Ovary (tissue), 9 donors: ENCODE results near the gene MTCH1. TPM values are rescaled to one million over a fixed set of nuclear protein-coding genes. Genes with fewer than 3 reads are reported as not detected.

ENCODE experiments used
- DNase-seq, 5 donors: peaks; one replicate each; pipeline ENCODE4 v3.0.0-alpha.2; 2019 to 2020
- H3K27ac ChIP-seq, 2 donors: fragments of 200-600 bp; one replicate each; pipeline versions ENCODE4 v1.5.1 to v1.8.0; 2019 to 2022
- H3K27me3 ChIP-seq: fragments of 200-600 bp; one replicate; pipeline ENCODE4 v1.8.0; 2022
- H3K36me3 ChIP-seq: fragments of 200-600 bp; sonication (generic); one replicate; pipeline ENCODE4 v1.5.1; 2019
- H3K4me1 ChIP-seq: one replicate; pipeline ENCODE4 v1.8.1; 2013; ENCODE audit warnings: mild to moderate bottlenecking, moderate library complexity; ENCODE audit not compliant: insufficient read depth
- H3K4me3 ChIP-seq: fragments of 200-600 bp; sonication (generic); one replicate; pipeline ENCODE4 v1.5.1; 2017
- H3K9me3 ChIP-seq, 2 donors: fragments of 200-600 bp in 1 of 2; sonication (generic) in 1 of 2; one replicate each; pipeline versions ENCODE4 v1.5.1 to v1.8.1; 2013 to 2019; ENCODE audit warnings: mild to moderate bottlenecking in 1 of 2, moderate library complexity in 1 of 2
- EP300 ChIP-seq: sonication (generic); formaldehyde crosslinking; IDR thresholded peaks from one replicate; pipeline ENCODE4 v1.6.1; 2017; ENCODE audit warnings: antibody characterized with exemption
- POLR2A ChIP-seq: fragments of 450-650 bp; IDR thresholded peaks from one replicate; pipeline ENCODE4 v1.6.1; 2017; ENCODE audit warnings: antibody characterized with exemption, mild to moderate bottlenecking, moderate library complexity
- WGBS, 3 donors: extraction: QIAGEN DNeasy Blood & Tissue Kit in 1 of 3; methylation state at CpG; one replicate each; pipeline versions ENCODE4 v1.1.5 to v1.1.7; 2013 to 2017; 5-methylcytosine and 5-hydroxymethylcytosine counted together
- intact Hi-C, 4 donors: fragments of 100-400 bp; cut with DNase I; formaldehyde crosslinking; loops; one replicate each; pipeline versions ENCODE4 v1.11.0 to v1.15.1; 2022 to 2023
- polyA plus RNA-seq, 2 donors: library from polyadenylated mRNA; stranded (reverse); fragments of 200-250 nt in 1 of 2; fragments of 350-450 nt in 1 of 2; fragmentation: Illumina TruSeq in 1 of 2; extraction: RNeasy Lipid Tissue Mini Kit (QIAGEN cat#74804) in 1 of 2; gene quantifications; one replicate each; pipeline ENCODE4 v1.2.3, GENCODE V29; 2013 to 2014
- total RNA-seq, 7 donors: library from RNA; depleted of rRNA in 2 of 7; stranded (reverse); fragments of >200 nt in 2 of 7; fragmentation: NEBNext Ultra II Directional in 3 of 7; extraction: Animal tissue kit (Norgen Biotek cat#: 25700) in 3 of 7; gene quantifications; one replicate each; pipeline versions ENCODE4 v1.1.0 to v1.2.4, GENCODE V29; 2016 to 2023
- TF ChIP-seq, protein P1 (sequence below), 3 donors: fragments of 450-650 bp in 2 of 3; fragments of 200-600 bp in 1 of 3; IDR thresholded peaks; one replicate each; pipeline versions ENCODE4 v1.5.1 to v1.8.0; 2016 to 2022; ENCODE audit warnings: antibody characterized with exemption in 3 of 3, mild to moderate bottlenecking in 1 of 3
- donor health status: DM: no; HTN: no; CAD: no; lungs with moderate emphysema.
- donor health status: DM: no; HTN: no; CAD: no.
- donor health status: Bipolar disorder and iron deficiency.
- donor health status: DM: yes; HTN: yes; CAD: no.
- donor health status: DM: no; HTN: no; CAD: no.
- donor health status: DM: yes; HTN: yes; CAD: no.

The MTCH1 gene
- total and polyA plus RNA-seq, 9 donors = 114 to 223 (median 180) TPM

GRCh38 chr6:36957773-36958271 is 28.2 kb downstream of the MTCH1 start:
- no peak overlapping the region for H3K27ac ChIP-seq
- no peak overlapping the region for H3K4me3 ChIP-seq
- DNase-seq = peak in 1 of 5 donors; percentile 31
- no peaks in the 10 kb centered on the region for H3K27me3 ChIP-seq
- TF ChIP-seq POLR2A (no peak), EP300 (no peak)
- TF ChIP-seq, protein P1, sequence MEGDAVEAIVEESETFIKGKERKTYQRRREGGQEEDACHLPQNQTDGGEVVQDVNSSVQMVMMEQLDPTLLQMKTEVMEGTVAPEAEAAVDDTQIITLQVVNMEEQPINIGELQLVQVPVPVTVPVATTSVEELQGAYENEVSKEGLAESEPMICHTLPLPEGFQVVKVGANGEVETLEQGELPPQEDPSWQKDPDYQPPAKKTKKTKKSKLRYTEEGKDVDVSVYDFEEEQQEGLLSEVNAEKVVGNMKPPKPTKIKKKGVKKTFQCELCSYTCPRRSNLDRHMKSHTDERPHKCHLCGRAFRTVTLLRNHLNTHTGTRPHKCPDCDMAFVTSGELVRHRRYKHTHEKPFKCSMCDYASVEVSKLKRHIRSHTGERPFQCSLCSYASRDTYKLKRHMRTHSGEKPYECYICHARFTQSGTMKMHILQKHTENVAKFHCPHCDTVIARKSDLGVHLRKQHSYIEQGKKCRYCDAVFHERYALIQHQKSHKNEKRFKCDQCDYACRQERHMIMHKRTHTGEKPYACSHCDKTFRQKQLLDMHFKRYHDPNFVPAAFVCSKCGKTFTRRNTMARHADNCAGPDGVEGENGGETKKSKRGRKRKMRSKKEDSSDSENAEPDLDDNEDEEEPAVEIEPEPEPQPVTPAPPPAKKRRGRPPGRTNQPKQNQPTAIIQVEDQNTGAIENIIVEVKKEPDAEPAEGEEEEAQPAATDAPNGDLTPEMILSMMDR (IDR thresholded peaks at IDR 0.05) = no peak
- 74 to 87% (median 80%) methylated on average over 9 of the region's 9 CpGs for WGBS, 3 donors
- H3K9me3 ChIP-seq = no peaks in the 10 kb centered on the region
- no peaks in the 10 kb centered on the region for H3K36me3 ChIP-seq
- no peaks in the 10 kb centered on the region for H3K4me1 ChIP-seq
- intact Hi-C loops = no loop called here

- Histone ChIP-seq H3K4me1 (no peaks in the 10 kb centered on the region), H3K36me3 (no peaks in the 10 kb centered on the region), H3K9me3 (no peaks in the 10 kb centered on the region), H3K27me3 (no peaks in the 10 kb centered on the region), H3K4me3 (no peak overlapping the region), H3K27ac (no peak overlapping the region)
- intact Hi-C loops = no loop called here
- TF ChIP-seq, protein P1 (IDR thresholded peaks at IDR 0.05) = no peak
- TF ChIP-seq POLR2A = no peak
- TF ChIP-seq EP300 = no peak
- DNase-seq = no peak
These were observed 29.6 kb downstream of the MTCH1 start for GRCh38 chr6:36956446-36956820.

GRCh38 chr6:36955671-36956445 is 30.1 kb downstream of the MTCH1 start:
- peak in 1 of 5 donors; percentile 27 for DNase-seq
- no peaks in the 10 kb centered on the region for H3K4me1 ChIP-seq
- H3K36me3 ChIP-seq = no peaks in the 10 kb centered on the region
- no peaks in the 10 kb centered on the region for H3K27me3 ChIP-seq
- TF ChIP-seq, protein P1 (IDR thresholded peaks at IDR 0.05) = no peak
- no peaks in the 10 kb centered on the region for H3K9me3 ChIP-seq
- no peak overlapping the region for H3K4me3 ChIP-seq
- no peak overlapping the region for H3K27ac ChIP-seq
- 79 to 82% (median 80%) methylated on average over 9 of the region's 9 CpGs for WGBS, 3 donors
- intact Hi-C loops = no loop called here

DNA sequence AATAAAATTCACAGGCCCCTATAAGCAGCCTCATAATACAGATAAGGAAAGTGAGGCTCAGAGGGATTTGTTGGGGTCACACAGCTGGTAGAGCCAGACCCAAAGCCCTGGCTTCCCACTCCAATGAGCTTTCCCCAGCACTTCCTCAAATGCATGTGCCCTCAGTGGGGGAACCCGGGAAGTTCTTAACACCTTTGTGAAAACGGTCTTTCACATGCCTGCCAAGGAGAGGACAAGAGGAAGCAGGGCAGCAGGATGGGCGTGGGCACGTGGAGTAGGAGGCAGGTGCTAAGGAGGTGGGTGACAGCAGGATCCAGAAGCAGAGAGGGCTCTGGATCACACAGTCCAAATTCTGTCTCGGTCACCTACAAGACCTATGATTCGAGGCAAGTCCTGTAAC is 30.9 kb downstream of the MTCH1 start:
- WGBS, 3 donors = 68 to 77% (median 72%) methylated on average over 6 of the region's 6 CpGs
- Histone ChIP-seq H3K27ac (no peak overlapping the region), H3K4me1 (no peaks in the 10 kb centered on the region), H3K9me3 (no peaks in the 10 kb centered on the region), H3K4me3 (no peak overlapping the region), H3K36me3 (no peaks in the 10 kb centered on the region), H3K27me3 (no peaks in the 10 kb centered on the region)
- peak in 1 of 5 donors; percentile 13 for DNase-seq
- TF ChIP-seq EP300 = no peak
- TF ChIP-seq POLR2A = no peak
- TF ChIP-seq, protein P1 (IDR thresholded peaks at IDR 0.05) = no peak
- intact Hi-C loops = no loop called here
